ENCODE data around the gene ZNRF3.
"Not testable (repeated sequence)": the region's sequence is repeated elsewhere in the genome, so short reads cannot be mapped to it uniquely, and the experiment has no call there.

The ZNRF3 gene

DNA sequence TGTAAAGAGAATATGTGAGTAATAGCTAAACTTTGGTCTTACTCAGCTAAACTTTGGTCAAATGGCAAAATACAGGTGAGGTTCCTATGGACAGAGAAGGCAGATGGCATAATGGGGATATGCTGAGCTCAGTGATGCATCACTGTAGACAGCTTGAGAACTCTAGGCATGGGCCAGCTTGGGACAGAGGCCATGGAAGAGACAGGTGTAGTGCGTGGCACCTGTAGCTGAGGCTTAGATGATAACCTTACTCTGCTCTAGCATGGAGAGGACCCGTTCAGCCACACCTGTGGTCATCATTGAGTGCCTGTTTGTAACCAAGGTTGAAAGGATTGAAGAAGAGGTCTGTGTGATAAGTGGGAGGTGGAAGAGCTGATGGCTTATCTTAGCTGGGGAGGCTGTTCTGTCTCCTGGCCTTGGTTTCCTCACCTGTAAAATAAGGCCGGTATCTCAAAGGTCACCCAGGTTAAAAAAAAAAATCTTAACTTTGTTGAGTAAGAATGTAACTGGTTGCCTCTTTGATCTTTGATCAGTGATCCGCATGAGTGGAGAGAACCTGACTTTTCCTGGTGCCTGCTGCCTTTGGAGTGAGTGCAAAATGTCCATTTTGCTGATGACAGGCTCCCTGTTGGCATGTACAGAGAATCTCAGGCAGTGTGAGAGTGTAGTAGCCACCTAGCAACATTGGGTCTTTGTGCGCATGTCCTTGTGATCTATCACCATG lies 48.6 kb downstream of the ZNRF3 start:
- no peak for DNase-seq (ENCODE audit: low read depth, low spot score)

DNA sequence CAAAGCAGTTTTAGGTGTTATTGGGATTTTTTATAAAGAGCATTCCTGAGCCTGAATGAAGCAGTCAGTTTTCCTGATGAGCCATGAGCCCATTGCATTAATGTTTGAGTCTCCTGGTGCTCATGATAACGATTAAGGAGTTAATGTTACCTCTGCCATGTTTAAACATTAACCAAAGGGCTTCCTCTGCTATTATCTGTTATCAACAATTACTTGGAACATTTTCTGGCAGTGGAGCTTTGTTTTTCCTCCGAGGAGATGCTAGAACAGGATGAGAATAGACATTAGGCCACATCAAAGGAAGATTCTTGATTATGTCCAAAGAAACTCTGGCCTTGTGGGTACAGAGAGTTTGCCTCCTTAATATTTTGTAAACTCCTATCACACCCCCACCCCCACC lies 49.9 kb downstream of the ZNRF3 start:
- no peak for DNase-seq (ENCODE audit: low read depth, low spot score)

DNA sequence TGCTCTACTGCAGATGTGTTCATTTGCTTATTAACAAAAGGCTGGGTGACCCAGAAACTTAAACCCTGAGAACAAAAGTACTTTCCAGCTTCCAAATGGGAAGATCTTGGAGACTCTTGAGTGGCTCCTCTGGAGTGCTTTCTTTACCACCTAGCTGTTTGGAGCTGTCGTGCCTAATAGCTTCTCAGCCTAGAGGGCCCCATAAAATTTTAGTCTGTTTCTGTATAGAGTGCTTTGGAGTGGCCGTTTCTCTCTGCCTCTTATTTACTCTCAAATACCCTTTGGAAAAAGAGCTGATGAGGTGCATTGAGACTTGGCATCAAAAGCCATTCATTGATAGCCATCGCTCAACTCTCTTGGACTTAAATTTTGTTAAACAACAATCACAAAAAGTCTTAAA lies 50.7 kb downstream of the ZNRF3 start:
- DNase-seq (ENCODE audit: low read depth, low spot score): no peak

DNA sequence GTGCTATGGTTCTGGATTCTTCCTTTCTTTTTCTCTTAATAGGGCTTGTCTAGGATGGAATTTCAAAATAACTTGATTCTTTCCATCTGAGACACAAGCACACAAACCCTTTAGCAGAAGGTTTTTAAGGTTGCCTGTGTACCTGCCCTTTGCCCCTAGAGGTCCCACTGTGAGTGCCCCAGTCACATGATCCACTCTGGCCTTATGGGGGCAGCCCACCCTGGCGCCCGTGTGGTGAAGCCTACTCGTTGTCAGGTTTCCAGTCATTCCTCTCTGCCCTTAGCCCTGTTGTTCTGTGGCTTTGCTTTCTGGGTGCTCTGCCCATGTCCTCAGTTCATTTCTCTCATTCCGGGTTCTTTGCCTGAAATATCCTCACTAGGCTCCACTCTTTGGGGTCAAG lies 51.8 kb downstream of the ZNRF3 start:
- DNase-seq (ENCODE audit: low read depth, low spot score): no peak

DNA sequence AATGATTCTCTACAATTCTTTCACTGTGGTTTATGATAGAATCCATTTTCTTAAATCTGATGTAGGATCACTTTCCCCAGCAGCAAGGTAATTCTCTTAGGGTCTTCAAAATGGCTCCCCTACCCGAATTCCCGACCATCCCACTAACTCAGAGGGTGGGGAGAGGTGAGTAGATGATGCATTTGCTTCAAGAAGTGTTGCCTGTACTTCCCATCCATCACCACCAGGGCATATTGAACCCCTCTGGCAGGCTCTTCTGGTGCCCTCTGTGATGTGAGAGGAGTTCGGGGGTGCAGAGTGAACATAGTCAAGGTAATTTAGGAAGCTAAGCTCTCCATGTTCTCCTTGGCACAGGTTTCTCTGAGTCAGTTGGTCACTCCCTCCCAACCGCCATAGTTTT lies 52.3 kb downstream of the ZNRF3 start:
- DNase-seq (ENCODE audit: low read depth, low spot score): no peak

DNA sequence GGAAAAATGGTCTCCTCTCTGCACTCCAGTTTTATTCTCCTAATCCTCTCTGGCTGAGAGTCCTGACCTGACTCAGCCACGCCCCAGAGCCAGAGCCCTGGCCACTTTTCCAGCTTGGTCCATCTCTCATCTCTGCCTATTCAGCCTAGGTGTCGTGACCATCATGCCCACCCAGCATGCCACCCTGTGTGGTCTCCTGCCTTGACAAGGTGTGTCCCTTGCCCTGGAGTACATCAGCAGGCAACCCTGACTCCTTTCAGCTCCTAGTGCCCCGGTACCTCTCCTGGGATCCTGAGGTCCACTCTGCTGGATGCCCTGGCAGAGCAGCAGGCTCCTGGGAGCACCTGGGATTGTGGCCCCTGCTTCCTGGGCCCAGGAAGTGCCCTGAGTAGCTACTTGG lies 52.8 kb downstream of the ZNRF3 start:
- DNase-seq (ENCODE audit: low read depth, low spot score): no peak

DNA sequence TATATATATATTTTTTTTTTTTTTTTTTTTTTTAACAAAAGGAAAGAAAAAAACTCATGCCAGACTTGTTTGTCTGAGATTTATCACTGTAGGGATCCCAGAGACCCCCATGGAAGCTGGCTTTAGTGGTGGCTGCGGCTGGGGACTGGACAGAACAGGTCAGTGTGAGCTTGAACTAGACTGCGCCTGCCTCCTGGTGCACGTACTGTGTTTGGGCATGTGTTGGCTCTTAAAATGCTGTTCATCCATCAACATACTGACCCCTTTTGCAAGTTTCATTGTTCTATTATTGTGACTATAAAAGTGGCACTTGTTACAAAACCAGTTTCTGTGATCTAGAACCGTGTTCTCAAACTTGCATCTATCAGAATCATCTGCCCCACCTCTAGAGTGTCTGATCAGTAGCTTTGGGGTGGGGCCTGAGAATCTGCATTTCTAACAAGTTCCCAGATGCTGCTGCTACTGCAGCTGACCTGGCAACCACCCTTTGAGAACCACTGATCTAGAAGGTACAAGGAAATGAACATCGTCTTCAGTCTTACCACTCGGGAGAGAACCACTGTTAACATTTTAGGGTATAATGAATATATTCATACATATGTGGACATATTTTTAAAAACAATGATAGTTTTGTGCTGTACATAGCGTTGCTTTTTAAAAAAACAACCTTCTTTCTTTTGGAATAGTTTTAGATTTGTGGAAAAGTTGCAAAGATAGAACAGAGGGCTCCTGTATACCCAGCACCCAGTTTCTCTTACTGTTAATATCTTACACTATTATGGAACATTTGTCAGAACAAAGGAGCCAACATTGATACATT lies 54.0 kb downstream of the ZNRF3 start:
- DNase-seq (ENCODE audit: low read depth, low spot score): no peak

DNA sequence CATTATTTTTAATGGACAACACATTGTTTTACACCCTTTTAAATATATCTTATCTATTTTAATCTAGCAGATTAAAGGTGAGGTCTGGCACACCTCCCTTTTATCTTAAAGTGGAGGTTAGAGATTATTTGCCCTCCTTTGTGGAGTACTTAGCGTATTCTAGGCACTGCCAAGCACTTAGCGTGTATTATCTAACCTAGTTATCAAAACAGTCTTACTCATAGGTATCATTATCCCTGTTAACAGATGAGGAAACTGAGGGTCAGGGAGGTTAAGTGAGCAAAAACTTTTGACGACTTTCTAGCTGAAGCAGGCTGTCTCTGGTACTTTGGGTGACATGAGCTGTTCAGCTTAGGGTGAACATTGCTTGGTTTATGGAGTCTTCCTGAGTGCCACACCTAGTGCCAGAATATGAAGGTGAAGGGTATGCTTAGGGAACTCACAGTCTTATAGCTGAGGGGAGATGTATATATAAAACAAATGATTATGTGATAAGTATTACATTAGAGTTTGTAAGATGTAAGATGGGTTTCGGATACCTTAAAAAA lies 55.0 kb downstream of the ZNRF3 start:
- DNase-seq (ENCODE audit: low read depth, low spot score): no peak

DNA sequence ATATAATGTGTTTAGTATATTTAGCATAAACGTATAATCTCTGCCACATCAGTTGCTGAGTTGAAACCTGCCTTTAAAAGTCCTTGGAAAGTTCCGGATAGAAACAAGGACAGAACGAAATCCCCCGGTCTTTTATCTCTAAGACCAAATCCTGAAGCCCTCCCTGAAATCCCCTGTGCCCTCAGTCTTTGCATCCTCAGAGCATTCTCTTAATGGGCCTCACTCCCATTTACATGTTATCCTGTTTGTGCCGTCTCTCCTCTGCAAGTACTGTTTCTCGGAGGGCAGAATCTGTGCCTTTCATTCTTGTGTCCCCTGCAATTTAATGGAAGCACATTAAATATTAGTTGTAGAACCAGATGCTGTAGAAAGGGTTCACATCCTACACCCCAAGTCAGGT lies 56.0 kb downstream of the ZNRF3 start:
- DNase-seq (ENCODE audit: low read depth, low spot score): no peak

DNA sequence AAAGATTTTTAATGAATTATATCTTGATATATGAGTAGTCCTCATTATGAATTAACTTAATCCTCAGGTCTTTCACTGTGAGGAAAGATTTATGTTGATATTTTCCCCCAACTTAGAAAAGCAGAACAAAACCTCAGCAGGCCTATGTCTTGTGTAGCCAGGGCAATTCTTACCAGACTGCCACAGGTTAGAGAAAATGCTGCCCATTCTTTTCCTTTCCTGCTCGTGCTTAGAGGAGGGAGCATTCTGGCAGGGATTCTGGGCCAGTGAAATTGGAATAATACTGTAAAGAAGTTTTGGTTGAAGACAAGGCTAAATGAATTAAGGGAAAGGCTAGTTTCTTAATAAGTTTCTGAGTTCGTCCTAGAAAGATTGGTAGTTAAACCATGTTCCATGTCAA lies 56.6 kb downstream of the ZNRF3 start:
- DNase-seq (ENCODE audit: low read depth, low spot score): no peak

DNA sequence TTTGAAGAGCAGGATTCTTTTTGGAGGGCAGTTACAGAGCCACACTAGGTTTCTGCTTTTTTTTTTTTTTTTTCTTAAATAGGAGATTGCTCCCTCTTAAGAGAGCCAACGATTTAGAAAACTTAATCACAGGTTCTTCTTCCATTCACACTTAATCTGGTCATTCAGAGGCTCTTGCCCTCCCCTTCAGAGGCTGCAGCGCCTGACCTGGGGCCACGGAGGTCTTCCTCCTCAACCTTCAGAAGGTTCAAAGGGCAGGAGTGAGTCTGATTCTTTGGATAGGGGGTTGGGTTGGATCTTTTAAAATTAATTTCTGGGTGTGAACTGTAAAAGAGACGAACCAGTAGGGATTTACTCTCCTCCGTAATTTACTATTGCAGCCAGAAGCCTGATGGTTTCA lies 57.1 kb downstream of the ZNRF3 start:
- no peak for DNase-seq (ENCODE audit: low read depth, low spot score)

DNA sequence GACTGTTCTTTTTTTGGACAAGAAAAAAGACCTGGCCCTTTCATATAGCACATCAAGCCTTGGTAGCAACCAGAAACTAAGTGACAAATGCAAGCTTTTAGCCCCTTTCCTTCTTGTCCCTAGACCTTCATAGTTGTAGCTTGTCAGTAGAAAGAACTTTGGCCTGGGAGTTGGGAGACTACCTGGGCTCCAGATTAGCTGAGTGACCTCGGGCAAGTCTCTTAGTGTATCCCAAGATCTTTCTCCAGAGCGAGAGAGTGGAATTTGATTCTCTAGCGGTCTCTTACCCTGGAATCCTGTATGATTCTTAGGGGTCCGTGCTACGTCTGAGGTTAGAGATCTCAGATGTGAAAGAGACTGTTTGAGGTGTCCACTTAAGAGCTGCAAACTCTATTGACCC lies 59.0 kb downstream of the ZNRF3 start:
- no peak for DNase-seq (ENCODE audit: low read depth, low spot score)

DNA sequence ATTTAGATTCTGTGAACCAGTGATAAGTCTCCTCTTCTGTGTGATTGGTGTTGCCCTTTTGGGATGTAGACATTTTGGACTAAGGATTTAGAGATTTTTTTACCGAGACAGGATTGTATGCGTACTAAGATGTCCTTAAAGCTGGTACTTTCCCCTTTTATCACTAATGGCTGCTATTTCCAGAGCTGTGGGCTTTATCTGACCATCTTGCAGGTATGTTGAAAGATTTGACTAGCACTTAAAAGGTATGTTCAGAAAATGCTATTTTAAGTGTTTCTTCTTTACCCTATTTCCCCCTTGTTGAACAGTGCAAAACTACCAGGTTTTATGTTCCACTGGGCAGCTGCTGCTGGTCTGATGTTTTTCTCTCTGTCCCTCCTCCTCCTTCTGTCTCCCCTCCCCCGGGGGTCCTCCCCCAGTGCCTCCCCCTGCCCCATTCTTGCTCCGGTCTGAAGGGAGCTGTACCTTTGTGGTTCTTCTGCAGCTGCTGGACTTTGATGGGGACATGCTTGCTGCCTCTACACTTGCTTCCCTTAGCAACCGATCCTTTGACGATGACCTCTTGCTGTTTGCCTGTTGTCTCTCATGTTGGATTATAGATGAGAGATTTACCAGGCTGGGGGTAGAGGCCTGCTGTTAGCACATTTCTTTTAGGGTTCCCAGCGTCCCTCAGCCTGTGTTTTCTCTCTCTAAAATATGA lies 59.6 kb downstream of the ZNRF3 start:
- DNase-seq (ENCODE audit: low read depth, low spot score): no peak

DNA sequence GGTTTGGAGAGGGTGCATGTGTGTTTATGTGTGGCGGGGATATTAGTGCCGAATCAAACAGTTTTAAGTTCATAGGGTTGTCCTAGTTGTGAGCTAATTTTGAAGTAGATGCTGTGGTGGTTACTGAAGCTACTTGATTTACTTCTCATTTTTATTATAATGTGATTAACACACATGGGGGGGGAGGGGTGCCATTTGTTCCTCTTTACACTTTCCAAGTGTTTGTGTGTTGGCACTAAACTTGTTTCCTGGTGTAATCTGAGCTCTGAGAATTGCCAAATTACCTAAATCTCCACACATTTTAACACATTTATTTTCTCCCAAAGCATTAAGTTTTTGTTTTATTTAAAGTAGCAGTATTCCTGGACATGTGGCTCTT lies 60.1 kb downstream of the ZNRF3 start:
- no peak for DNase-seq (ENCODE audit: low read depth, low spot score)

DNA sequence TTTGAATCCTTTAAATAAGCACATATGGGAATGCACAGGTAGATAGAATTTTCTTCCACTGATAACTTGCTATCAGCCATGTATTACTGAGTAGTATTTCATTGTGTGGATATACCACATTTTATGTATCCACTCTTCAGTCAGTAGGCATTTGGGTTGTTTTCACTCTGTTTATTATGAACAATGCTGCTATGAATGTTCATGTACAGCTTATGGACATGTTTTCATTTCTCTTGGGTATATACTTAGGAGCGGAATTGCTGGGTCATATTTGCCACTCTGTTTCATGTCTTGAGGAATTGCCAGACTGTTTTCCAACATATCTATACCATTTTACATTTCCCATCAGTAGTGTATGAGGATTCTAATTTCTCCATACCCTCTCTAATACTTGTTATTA lies 63.8 kb downstream of the ZNRF3 start:
- no peak for DNase-seq (ENCODE audit: low read depth, low spot score)

DNA sequence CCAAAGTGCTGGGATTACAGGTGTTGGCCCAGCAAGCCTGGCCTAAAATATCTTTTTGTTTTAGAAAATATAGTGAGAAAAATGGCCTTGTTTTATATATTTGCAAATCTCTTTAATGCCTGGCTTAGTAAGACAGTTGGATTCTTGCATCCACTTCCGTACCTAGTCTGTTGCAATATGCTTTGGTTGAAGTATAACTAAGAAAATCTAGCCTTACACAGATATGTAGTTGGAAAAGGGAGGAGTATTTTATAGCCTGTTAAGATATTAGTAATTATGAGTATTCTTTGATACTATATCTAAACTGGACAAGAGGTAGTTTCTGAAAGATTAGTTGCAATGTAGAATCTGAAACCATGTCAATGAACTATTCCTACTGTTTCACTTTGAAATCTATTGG lies 65.1 kb downstream of the ZNRF3 start:
- DNase-seq (ENCODE audit: low read depth, low spot score): no peak

DNA sequence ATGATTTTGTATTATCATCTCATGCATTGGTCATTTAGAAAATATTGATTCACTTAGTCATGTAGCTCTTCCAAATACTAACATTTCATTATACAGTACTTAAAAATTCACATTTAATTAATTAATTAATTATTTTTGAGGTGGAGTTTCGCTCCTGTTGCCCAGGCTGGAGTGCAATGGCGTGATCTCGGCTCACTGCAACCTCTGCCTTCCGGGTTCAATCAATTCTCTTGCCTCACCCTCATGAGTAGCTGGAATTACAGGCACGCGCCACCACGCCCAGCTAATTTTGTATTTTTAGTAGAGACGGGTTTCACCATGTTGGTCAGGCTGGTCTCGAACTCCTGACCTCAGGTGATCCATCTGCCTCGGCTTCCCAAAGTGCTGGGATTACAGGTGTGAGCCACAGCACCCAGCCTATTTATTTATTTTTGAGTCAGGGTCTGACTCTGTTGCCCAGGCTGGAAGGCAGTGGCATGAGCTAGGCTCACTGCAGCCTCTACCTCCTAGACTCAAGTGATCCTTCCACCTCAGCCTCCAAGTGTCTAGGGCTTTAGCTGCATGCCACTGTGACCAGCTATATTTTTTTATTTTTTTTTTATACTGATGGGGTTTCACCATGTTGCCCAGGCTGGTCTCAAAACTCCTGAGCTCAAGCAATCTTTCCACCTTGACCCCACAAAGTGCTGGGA lies 65.6 kb downstream of the ZNRF3 start:
- not testable (repeated sequence) for DNase-seq (ENCODE audit: low read depth, low spot score)

DNA sequence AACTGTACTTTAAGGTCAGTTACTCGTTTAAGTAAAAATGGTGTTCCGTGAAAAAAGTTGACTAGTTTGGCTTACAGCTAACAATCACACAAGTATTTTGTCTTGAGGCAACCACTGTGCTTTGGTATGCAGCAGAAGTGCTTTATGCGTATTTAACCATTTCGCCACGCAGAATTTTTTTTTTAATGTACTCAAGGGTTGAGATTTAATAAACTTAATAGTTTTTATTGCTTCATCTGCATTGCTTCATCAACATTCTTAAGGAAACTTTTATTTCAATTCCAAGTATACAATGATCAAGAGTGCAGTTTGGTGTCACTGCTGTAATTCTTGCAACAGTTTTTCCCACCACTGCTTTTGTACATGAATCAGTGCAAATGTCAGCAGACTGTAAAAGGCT lies 66.4 kb downstream of the ZNRF3 start:
- DNase-seq (ENCODE audit: low read depth, low spot score): no peak

DNA sequence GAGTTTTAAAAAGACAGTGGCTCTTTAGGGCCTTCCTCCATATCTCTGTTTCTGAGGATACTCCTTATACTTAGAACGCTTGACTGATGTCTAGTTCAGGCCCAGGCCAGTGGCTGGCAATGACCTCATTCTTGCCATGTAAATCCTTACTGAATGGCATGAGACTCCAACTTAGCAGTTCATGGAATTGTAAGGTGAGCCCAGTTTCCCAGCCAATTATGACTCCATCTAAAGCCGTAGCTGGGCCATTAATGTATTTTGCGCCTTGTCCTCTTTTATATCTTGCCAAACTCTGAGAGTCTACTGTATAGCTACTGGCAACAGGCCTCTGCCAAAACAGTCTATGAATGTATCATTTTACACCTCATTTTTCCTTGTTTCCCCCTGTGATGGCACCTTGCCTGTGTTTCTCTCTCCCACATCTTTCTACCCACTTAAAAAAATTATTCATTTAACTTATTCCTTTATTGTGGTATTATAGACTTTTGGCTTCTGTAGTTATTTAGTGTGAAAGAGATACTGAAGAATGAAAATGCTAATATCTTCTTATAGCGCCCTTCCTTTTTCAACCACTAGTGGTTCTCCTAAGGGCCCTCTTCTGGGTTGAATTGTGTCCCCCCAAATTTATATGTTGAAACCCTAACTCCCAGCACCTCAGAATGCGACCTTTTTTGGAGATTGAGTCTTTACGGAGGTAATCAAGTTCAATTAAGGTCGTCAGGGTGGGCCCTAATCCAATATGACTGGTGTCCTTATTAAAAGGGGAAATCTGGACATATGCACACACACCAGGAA lies 67.4 kb downstream of the ZNRF3 start:
- DNase-seq (ENCODE audit: low read depth, low spot score): no peak

DNA sequence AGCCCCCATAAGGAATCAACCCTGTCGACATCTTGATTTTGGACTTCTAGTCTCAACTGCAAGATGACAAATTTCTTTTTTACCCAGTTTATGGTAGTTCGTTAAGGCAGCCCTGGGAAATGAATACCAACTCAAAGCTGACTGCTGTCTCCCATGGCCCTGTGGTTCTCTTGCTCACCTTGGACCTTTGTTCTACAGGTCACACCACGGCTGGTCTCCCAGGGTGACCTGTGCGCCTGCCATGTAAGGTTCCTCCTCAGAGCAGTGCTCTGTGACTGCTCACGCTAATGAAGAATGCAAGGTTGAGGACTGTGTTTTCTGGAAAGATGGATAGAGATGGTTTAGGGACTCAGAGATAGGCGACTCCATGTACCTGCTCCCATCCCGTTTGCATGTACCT lies 68.2 kb downstream of the ZNRF3 start:
- no peak for DNase-seq (ENCODE audit: low read depth, low spot score)

DNA sequence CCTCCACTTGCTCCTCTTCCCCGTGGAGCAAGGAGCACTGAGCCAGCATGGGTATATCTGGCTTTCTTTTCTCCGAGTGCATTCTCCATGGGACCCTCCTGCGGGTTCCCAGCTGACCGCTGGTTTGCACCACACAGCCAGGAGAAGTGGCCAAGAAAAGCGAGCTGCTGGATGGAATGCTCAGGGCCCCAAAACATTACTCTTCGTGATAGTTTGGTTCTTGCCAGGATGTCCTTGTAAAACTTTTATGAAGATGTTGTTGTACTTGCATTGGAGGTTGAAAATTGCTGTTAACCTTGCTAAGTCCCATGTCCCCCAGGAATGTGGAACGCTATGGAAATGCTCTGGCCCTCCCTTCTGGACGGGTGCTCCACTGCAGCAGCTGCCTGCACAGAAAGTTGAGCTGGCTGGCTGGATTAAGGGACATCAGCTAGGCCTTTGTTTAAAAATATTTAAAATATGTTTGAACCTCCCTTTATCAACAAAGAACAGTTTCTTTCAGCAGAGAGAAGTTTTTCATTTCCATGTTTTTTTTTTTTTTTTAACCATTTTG lies 68.7 kb downstream of the ZNRF3 start:
- no peak for DNase-seq (ENCODE audit: low read depth, low spot score)

Measured in brain pericyte (primary cell).